ENCODE data around the gene NTN1.

The NTN1 gene

GRCh38 chr17:9219631-9220397 is 198.5 kb downstream of the NTN1 start:
- TF ChIP-seq POLR2AphosphoS5 (IDR thresholded peaks at IDR 0.05; ENCODE audit: borderline replicate concordance, low read depth, low read length) (no peak), FOXP2 (optimal IDR thresholded peaks at IDR 0.05; ENCODE audit: control extremely low read depth, extremely low read length, insufficient read depth) (no peak), EZH2 (IDR thresholded peaks at IDR 0.05) (no peak)
- DNase-seq (ENCODE audit: low read depth, low spot score), result no peak
- Histone ChIP-seq H3K9me3 (ENCODE audit: low read depth, low read length) (peaks cover 4% of the 10 kb centered on the region; the same call in 1 of the 2 replicates), H3K27ac (no peak overlapping the region), H3K36me3 (ENCODE audit: insufficient read depth, low read length) (no peaks in the 10 kb centered on the region), H3K9ac (ENCODE audit: insufficient read length) (no peak overlapping the region), H3K4me3 (no peak overlapping the region)

DNA sequence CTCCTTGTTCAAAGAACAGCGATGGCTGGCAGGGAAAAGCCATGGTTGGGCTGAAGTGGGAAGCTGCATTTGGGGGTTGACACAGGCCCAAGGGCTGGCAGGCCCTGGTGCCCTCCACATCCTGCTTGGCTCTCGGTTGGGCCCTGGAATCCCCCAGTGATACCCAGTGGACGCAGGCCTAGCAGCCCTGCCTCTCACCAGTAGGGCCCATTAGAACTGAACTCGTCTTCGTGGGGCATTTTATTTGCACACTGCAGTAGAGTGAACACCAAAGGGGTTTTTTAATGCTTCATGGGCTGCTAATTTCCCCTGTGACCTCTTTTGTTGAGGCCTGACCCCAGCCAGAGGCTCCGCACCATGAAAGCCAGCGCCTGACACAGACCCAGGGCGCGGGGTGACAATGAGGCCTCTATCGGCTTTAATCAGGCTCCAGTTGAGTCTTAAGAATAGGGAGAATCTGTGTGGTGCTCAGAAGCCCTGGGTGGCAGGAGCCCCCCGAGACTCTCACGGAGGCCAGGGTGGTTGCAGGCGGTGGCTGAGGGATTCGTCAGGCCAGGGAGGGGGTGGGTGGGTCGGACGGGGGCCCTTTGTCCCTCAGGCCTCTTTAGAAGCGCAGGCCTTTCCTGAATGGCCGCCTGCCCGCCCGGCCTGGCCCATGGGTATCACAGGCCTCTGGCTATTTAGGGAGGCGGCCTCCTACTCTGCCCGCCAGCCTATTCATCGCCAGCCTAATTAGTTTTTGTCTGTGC is 199.3 kb downstream of the NTN1 start:
- peaks cover under 1% of the 10 kb centered on the region; the same call in 1 of the 2 replicates for H3K9me3 ChIP-seq (ENCODE audit: low read depth, low read length)
- no peak for DNase-seq (ENCODE audit: low read depth, low spot score)
- H3K27ac ChIP-seq, result no peak overlapping the region
- no peak for TF ChIP-seq POLR2AphosphoS5 (IDR thresholded peaks at IDR 0.05; ENCODE audit: borderline replicate concordance, low read depth, low read length)
- TF ChIP-seq FOXP2 (optimal IDR thresholded peaks at IDR 0.05; ENCODE audit: control extremely low read depth, extremely low read length, insufficient read depth), result no peak
- TF ChIP-seq EZH2 (IDR thresholded peaks at IDR 0.05), result no peak
- H3K4me3 ChIP-seq, result no peak overlapping the region
- H3K9ac ChIP-seq (ENCODE audit: insufficient read length), result no peak overlapping the region
- H3K36me3 ChIP-seq (ENCODE audit: insufficient read depth, low read length), result no peaks in the 10 kb centered on the region

- Histone ChIP-seq H3K27ac (no peak overlapping the region), H3K36me3 (ENCODE audit: insufficient read depth, low read length) (no peaks in the 10 kb centered on the region), H3K9ac (ENCODE audit: insufficient read length) (no peak overlapping the region), H3K4me3 (no peak overlapping the region), H3K9me3 (ENCODE audit: low read depth, low read length) (no peaks in the 10 kb centered on the region)
- DNase-seq (ENCODE audit: low read depth, low spot score), result no peak
- TF ChIP-seq FOXP2 (optimal IDR thresholded peaks at IDR 0.05; ENCODE audit: control extremely low read depth, extremely low read length, insufficient read depth) (no peak), POLR2AphosphoS5 (IDR thresholded peaks at IDR 0.05; ENCODE audit: borderline replicate concordance, low read depth, low read length) (no peak), EZH2 (IDR thresholded peaks at IDR 0.05) (no peak)
Measured at GRCh38 chr17:9221147-9221921, 200.0 kb downstream of the NTN1 start.

DNA sequence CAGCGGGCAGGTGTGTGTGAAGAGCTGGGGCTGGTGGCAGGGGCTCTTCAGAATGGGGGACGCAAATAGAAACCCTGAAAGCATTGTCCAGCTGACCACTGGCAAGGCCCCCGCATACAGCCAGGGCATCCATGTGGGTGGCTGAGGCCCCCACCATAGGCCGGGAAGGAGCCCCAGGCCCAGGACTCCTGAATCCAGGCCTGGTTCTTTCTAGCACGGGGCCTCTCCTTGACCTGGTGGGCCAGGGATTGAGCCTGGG is 200.5 kb downstream of the NTN1 start:
- Histone ChIP-seq H3K36me3 (ENCODE audit: insufficient read depth, low read length) (no peaks in the 10 kb centered on the region), H3K4me3 (no peak overlapping the region), H3K9me3 (ENCODE audit: low read depth, low read length) (no peaks in the 10 kb centered on the region), H3K9ac (ENCODE audit: insufficient read length) (no peak overlapping the region), H3K27ac (no peak overlapping the region)
- DNase-seq (ENCODE audit: low read depth, low spot score), result no peak
- no peak for TF ChIP-seq POLR2AphosphoS5 (IDR thresholded peaks at IDR 0.05; ENCODE audit: borderline replicate concordance, low read depth, low read length)
- TF ChIP-seq EZH2 (IDR thresholded peaks at IDR 0.05), result no peak
- TF ChIP-seq FOXP2 (optimal IDR thresholded peaks at IDR 0.05; ENCODE audit: control extremely low read depth, extremely low read length, insufficient read depth), result no peak

GRCh38 chr17:9223531-9223930 is 202.2 kb downstream of the NTN1 start:
- H3K36me3 ChIP-seq (ENCODE audit: insufficient read depth, low read length), result no peaks in the 10 kb centered on the region

DNA sequence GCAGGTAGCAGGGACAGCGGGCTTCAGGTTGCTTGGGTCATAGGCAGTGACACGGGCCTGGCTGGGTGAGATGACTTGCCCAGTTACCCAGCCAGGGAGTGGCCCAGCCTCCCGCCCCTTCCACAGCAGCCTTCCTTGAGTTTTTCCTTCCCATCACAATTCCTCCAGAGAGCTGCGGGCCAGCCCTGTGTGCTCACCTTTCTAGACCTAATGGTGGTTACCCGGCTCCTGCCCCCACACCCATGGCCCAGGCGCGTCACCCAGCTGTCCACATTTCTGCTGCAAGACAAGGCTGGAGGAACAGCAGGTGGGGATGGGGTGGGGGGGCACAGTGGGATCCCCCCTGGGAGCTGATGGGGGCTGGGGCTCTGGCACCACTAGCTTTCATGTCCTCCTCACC is 203.2 kb downstream of the NTN1 start:
- Histone ChIP-seq H3K4me3 (no peak overlapping the region), H3K9ac (ENCODE audit: insufficient read length) (no peak overlapping the region), H3K27ac (no peak overlapping the region), H3K9me3 (ENCODE audit: low read depth, low read length) (no peaks in the 10 kb centered on the region), H3K36me3 (ENCODE audit: insufficient read depth, low read length) (no peaks in the 10 kb centered on the region)
- no peak for TF ChIP-seq FOXP2 (optimal IDR thresholded peaks at IDR 0.05; ENCODE audit: control extremely low read depth, extremely low read length, insufficient read depth)
- TF ChIP-seq EZH2 (IDR thresholded peaks at IDR 0.05), result no peak
- TF ChIP-seq POLR2AphosphoS5 (IDR thresholded peaks at IDR 0.05; ENCODE audit: borderline replicate concordance, low read depth, low read length), result no peak
- no peak for DNase-seq (ENCODE audit: low read depth, low spot score)

More at GRCh38 chr17:9223531-9223930, 202.2 kb downstream of the NTN1 start:
- DNase-seq (ENCODE audit: low read depth, low spot score), result no peak
- Histone ChIP-seq H3K9me3 (ENCODE audit: low read depth, low read length) (no peaks in the 10 kb centered on the region), H3K27ac (no peak overlapping the region), H3K9ac (ENCODE audit: insufficient read length) (no peak overlapping the region), H3K4me3 (no peak overlapping the region)
- TF ChIP-seq FOXP2 (optimal IDR thresholded peaks at IDR 0.05; ENCODE audit: control extremely low read depth, extremely low read length, insufficient read depth) (no peak), EZH2 (IDR thresholded peaks at IDR 0.05) (no peak), POLR2AphosphoS5 (IDR thresholded peaks at IDR 0.05; ENCODE audit: borderline replicate concordance, low read depth, low read length) (no peak)

GRCh38 chr17:9225305-9226101 is 204.2 kb downstream of the NTN1 start:
- no peak overlapping the region for H3K4me3 ChIP-seq
- no peak for TF ChIP-seq POLR2AphosphoS5 (IDR thresholded peaks at IDR 0.05; ENCODE audit: borderline replicate concordance, low read depth, low read length)
- no peak for TF ChIP-seq EZH2 (IDR thresholded peaks at IDR 0.05)
- no peak for TF ChIP-seq FOXP2 (optimal IDR thresholded peaks at IDR 0.05; ENCODE audit: control extremely low read depth, extremely low read length, insufficient read depth)
- no peak overlapping the region for H3K9ac ChIP-seq (ENCODE audit: insufficient read length)
- H3K9me3 ChIP-seq (ENCODE audit: low read depth, low read length), result no peaks in the 10 kb centered on the region
- H3K36me3 ChIP-seq (ENCODE audit: insufficient read depth, low read length), result no peaks in the 10 kb centered on the region
- no peak overlapping the region for H3K27ac ChIP-seq
- DNase-seq (ENCODE audit: low read depth, low spot score), result no peak
